Measurements from ENCODE around the gene AHNAK.

The AHNAK gene

DNA sequence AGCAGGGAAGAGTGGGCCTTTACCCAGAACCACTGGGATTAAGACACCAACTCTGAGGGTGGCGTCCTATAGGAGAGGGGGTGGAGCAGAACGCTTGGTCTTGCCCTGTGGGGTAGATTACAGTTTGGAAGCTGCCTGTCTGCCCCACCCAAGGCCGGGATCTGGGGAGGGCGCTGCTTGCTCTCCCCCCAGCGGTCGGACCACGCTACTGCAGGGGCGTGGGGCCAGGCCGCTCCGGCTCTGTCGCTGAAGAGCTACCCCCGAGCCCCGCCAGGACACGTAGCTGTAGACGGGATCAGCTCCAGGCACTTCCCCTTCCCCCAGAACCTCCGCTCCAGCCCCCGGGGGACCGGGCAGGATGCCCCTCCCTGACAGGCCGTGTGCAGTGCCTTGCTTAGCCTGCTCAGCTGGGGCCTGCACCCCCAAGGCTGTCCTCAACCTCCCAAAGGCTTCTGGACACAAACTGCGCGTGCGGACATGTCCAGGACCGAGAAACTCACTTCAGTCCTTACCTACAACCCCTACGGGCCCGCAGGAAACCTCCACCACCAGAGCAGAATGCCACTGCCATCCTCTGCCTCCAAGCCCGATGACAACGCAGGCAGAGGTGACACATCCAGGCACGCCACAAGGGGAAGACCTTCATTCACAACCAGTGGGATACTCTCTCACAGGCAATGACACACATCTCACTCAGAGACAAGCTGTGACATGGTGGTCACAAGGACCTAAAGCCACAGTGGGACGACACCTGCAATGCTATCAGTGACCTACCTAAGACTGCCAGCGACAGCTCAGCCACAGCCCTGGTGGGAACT is 3.6 kb downstream of the AHNAK start:
- H3K4me3 ChIP-seq (replicated peaks; ENCODE audit: low read depth, low read length) = peak overlapping the region; percentile 73
- TF ChIP-seq, protein P1, sequence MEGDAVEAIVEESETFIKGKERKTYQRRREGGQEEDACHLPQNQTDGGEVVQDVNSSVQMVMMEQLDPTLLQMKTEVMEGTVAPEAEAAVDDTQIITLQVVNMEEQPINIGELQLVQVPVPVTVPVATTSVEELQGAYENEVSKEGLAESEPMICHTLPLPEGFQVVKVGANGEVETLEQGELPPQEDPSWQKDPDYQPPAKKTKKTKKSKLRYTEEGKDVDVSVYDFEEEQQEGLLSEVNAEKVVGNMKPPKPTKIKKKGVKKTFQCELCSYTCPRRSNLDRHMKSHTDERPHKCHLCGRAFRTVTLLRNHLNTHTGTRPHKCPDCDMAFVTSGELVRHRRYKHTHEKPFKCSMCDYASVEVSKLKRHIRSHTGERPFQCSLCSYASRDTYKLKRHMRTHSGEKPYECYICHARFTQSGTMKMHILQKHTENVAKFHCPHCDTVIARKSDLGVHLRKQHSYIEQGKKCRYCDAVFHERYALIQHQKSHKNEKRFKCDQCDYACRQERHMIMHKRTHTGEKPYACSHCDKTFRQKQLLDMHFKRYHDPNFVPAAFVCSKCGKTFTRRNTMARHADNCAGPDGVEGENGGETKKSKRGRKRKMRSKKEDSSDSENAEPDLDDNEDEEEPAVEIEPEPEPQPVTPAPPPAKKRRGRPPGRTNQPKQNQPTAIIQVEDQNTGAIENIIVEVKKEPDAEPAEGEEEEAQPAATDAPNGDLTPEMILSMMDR (IDR thresholded peaks at IDR 0.05; ENCODE audit: low read length, missing control alignments) = peak; percentile 90
- DNase-seq (ENCODE audit: low read depth) = peak; percentile 77

DNA sequence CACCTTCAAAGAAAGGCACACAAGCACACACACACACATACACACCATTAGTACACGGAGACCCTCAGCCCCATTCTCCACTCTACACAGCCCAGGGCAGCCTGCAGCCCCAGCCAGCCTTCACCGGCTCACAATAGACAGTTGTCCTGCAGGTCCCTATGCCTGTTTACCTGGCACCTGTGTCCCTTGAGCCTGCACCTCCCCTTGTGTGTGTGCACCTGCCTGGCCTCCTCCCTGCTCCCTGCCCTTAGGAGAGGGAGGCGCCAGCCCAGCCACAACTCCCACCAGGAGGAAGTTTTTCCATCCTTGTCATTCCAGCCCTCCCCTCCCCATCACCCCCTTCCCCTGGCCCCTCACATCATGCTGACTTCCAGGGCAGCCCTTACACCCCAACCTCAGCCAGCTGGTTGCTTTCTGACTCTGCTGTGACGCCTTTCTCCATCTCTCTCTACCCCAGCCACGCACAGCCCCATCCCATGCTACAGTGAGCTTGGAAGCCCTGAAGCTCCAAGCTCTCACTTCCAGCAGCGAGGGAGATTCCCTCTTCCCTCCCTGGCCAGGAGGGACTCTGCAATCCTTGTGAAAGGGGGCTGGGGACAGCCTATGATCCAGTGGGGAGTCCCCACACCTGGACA is 4.4 kb downstream of the AHNAK start:
- TF ChIP-seq, protein P1 (IDR thresholded peaks at IDR 0.05; ENCODE audit: low read length, missing control alignments) = no peak
- peak overlapping the region; percentile 73 for H3K4me3 ChIP-seq (replicated peaks; ENCODE audit: low read depth, low read length)
- DNase-seq (ENCODE audit: low read depth) = no peak

DNA sequence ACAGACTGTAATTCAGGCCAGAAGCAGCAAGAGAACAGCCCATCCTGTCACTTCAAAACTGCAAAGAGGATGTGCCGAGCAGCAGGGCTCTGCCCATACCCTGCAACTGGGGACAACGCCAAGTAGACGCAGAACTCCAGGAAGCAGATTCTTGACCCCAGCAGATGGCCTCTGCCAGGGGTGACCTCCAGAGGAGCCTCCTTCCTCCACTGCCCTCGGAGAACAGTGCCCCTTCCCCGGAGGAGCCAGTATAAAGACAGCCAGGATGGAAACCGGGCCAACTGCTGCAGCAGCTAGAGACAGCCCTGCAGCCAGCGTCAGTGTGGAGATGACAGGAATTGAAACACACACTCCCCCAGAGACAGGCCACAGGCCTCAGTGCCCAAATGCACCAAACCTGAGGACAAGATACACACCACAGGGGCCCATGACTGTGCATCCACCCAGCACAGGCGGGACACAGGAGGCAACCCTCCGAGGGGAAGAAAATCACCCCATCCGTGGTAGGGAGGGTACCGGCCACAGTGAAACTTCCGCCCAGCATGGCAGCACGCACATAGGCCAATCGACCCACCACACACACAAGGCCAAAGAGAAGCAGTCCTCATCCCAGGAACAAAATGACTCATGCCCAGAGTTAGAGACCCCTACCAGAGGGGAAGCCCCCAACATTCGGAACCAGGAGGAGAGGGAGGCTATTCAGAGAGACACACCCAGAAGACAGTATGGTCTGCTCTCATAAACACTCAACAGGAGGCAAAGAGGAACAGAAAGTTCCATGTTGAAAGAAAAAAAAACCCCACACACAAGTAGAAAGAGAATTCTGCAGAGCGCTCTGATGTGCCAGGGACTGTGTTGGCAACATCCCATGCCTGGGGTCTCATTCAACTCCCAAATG is 5.6 kb downstream of the AHNAK start:
- DNase-seq (ENCODE audit: low read depth) = no peak
- peak overlapping the region; percentile 2 for H3K4me3 ChIP-seq (replicated peaks; ENCODE audit: low read depth, low read length)
- TF ChIP-seq, protein P1 (IDR thresholded peaks at IDR 0.05; ENCODE audit: low read length, missing control alignments) = no peak

DNA sequence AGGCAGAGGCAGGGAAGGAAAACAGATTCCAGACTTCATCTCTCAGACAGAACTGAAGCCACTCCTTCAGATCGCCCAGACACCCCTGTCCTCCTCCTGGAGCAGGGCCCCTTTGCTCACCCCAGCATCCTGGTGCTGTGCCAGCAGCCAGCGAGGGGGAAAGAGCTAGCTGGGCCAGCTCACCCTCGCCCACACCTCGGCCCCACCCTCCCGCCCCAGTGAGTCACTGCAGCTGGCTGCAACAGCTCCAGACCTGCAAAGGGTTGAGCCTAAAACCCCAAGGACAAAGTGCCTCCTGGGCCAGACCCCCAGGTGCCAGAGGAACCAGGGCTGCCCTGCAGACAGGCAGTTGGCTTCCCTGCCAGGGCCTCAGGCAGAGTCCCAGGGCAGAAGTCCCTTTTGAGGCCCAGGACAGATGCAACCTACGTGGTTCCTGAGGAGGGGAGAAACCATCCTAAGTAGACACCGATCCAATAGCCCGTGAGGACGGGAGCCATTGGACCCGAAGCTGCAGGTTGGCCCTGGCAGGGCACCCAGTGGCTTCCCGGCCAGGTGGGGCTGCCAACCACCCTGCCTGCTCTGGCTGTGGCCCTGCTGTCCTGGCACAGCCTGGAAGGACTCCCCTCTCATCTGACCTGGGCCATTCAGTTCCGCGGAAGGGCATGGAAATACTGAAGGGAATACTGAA is 7.2 kb downstream of the AHNAK start:
- no peak overlapping the region for H3K4me3 ChIP-seq (replicated peaks; ENCODE audit: low read depth, low read length)
- DNase-seq (ENCODE audit: low read depth) = peak; percentile 90
- TF ChIP-seq, protein P1 (IDR thresholded peaks at IDR 0.05; ENCODE audit: low read length, missing control alignments) = no peak

DNA sequence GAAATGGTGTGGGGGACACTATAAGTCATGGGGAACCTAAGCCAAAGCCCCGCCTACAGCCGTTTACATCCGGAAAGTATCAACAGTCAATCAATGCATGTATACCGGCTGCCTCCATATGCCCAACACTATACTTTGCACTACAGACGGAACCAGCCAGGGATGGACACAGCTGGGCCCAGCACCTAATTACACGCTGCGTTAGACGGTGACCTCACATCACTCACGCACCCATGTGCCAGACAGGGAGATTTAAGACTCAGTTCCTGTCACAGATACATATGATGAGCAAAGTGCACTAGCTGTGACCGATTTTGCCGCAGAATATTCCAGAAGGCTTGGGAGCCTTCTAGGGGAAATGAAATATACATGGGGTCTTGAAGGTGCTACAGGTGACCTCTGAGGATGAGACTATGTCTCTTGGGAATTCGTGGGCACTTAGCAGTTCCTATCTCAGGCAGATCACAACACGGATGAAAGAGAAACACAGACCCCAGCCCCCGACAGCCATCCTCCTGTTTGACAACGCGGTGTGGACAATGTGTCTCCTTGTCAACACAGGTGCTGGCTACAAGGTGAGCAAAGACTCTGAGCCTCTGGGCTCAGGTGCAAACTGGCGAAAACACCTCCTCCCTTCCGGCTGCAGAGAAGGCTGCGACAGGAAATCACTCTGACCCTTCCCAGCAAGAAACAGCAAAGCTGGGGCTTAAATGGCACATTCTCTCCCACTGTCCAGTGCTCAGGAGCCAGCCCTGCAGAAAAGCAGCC is 8.0 kb downstream of the AHNAK start:
- DNase-seq (ENCODE audit: low read depth) = no peak
- TF ChIP-seq, protein P1 (IDR thresholded peaks at IDR 0.05; ENCODE audit: low read length, missing control alignments) = no peak
- peak overlapping the region; percentile 10 for H3K4me3 ChIP-seq (replicated peaks; ENCODE audit: low read depth, low read length)
